GM23338 (cell line): Measurements from ENCODE around the gene GPR171. TPM values are rescaled to one million over a fixed set of nuclear protein-coding genes. Genes with fewer than 3 reads are reported as not detected.

Experiments
- ATAC-seq: fragments of 200-7000 bp; cut with Tn5 transposase; 3 replicates; pipeline ENCODE4 v1.9.1; 2020
- DNase-seq: peaks from one replicate; pipeline ENCODE4 v3.0.0-alpha.2; 2015; ENCODE audit warnings: low spot score
- H2AFZ ChIP-seq: fragments of 200-600 bp; sonication (generic); 2 replicates; pipeline ENCODE4 v1.8.0; 2016; ENCODE audit warnings: antibody characterized with exemption, mild to moderate bottlenecking, moderate library complexity
- H3F3A ChIP-seq: fragments of 200-600 bp; sonication (generic); replicated peaks from 2 replicates; pipeline ENCODE4 v1.8.0; 2017; ENCODE audit warnings: antibody characterized with exemption, mixed run types, low read depth
- H3K27ac ChIP-seq: fragments of 200-600 bp; sonication (generic); 2 replicates; pipeline ENCODE4 v1.6.1; 2016; ENCODE audit warnings: low read depth
- H3K27me3 ChIP-seq: fragments of 200-600 bp; sonication (generic); 2 replicates; pipeline ENCODE4 v1.8.0; 2016; ENCODE audit warnings: mild to moderate bottlenecking, mixed run types, moderate library complexity; ENCODE audit not compliant: insufficient read depth
- H3K36me3 ChIP-seq: fragments of 200-600 bp; sonication (generic); 2 replicates; pipeline ENCODE4 v1.8.0; 2016; ENCODE audit warnings: mild to moderate bottlenecking; ENCODE audit not compliant: insufficient read depth
- H3K4me1 ChIP-seq: fragments of 200-600 bp; sonication (generic); 2 replicates; pipeline ENCODE4 v1.8.0; 2016; ENCODE audit warnings: mild to moderate bottlenecking, moderate library complexity; ENCODE audit not compliant: insufficient read depth
- H3K4me2 ChIP-seq: fragments of 200-600 bp; sonication (generic); 2 replicates; pipeline ENCODE4 v1.7.1; 2017; ENCODE audit warnings: mixed run types
- H3K4me3 ChIP-seq: fragments of 200-600 bp; sonication (generic); 2 replicates; pipeline ENCODE4 v1.6.1; 2016; ENCODE audit warnings: mixed run types
- H3K79me2 ChIP-seq: fragments of 200-600 bp; sonication (generic); replicated peaks from 2 replicates; pipeline ENCODE4 v1.8.0; 2017; ENCODE audit warnings: mild to moderate bottlenecking; ENCODE audit not compliant: insufficient read depth
- H3K9me2 ChIP-seq: fragments of 200-600 bp; sonication (generic); 2 replicates; pipeline ENCODE4 v1.8.0; 2017; ENCODE audit not compliant: insufficient read depth
- H4K20me1 ChIP-seq: fragments of 200-600 bp; sonication (generic); replicated peaks from 2 replicates; pipeline ENCODE4 v1.8.0; 2017; ENCODE audit warnings: mild to moderate bottlenecking; ENCODE audit not compliant: insufficient read depth
- H3K27ac Mint-ChIP-seq: 2 replicates; pipeline ENCODE4 v1.8.0; 2020; ENCODE audit warnings: inconsistent platforms, mild to moderate bottlenecking, moderate library complexity, mixed read lengths
- H3K27me3 Mint-ChIP-seq: 3 replicates; pipeline ENCODE4 v1.8.0; 2022; ENCODE audit warnings: low read depth, mild to moderate bottlenecking, moderate library complexity, mixed read lengths, inconsistent platforms; ENCODE audit not compliant: insufficient read depth, poor library complexity
- H3K36me3 Mint-ChIP-seq: 3 replicates; pipeline ENCODE4 v1.8.0; 2021; ENCODE audit warnings: low read depth, mild to moderate bottlenecking, inconsistent platforms, moderate library complexity, mixed read lengths
- H3K4me1 Mint-ChIP-seq: 3 replicates; pipeline ENCODE4 v1.8.0; 2020; ENCODE audit warnings: mild to moderate bottlenecking, inconsistent platforms, mixed read lengths
- H3K4me3 Mint-ChIP-seq: 3 replicates; pipeline ENCODE4 v1.8.0; 2021; ENCODE audit warnings: moderate library complexity, mild to moderate bottlenecking, inconsistent platforms, mixed read lengths
- H3K9me3 Mint-ChIP-seq: 3 replicates; pipeline ENCODE4 v1.8.0; 2020; ENCODE audit warnings: moderate library complexity, mild to moderate bottlenecking, inconsistent platforms, mixed read lengths
- CREB1 ChIP-seq: fragments of 250-450 bp; sonication (Bioruptor Pico); IDR thresholded peaks from 2 replicates; pipeline ENCODE4 v1.5.0; 2020; ENCODE audit warnings: low read depth, mild to moderate bottlenecking, moderate library complexity
- EZH2 ChIP-seq: fragments of 200-600 bp; sonication (generic); IDR thresholded peaks from one replicate; pipeline ENCODE4 v1.8.0; 2017; ENCODE audit warnings: antibody characterized with exemption, mild to moderate bottlenecking, low read depth; ENCODE audit not compliant: unreplicated experiment
- EZH2phosphoT487 ChIP-seq: fragments of 200-600 bp; sonication (generic); IDR thresholded peaks from one replicate; pipeline ENCODE4 v1.8.1; 2018; ENCODE audit warnings: antibody characterized with exemption; ENCODE audit not compliant: unreplicated experiment
- JUNB ChIP-seq: IDR thresholded peaks from one replicate; pipeline ENCODE4 v1.6.1; 2016; ENCODE audit warnings: antibody characterized with exemption; ENCODE audit not compliant: unreplicated experiment
- NANOG ChIP-seq: IDR thresholded peaks from 2 replicates; pipeline ENCODE4 v1.6.1; 2016; ENCODE audit warnings: antibody characterized with exemption, borderline replicate concordance
- POLR2AphosphoS5 ChIP-seq: IDR thresholded peaks from 2 replicates; pipeline ENCODE4 v1.6.1; 2016; ENCODE audit warnings: antibody characterized with exemption, low read depth
- STAT1 ChIP-seq: IDR thresholded peaks from one replicate; pipeline ENCODE4 v1.6.1; 2016; ENCODE audit warnings: antibody characterized with exemption; ENCODE audit not compliant: unreplicated experiment
- ZNF331 ChIP-seq: fragments of 250-450 bp; sonication (Bioruptor Pico); IDR thresholded peaks from 2 replicates; pipeline ENCODE4 v1.5.0; 2020; ENCODE audit warnings: low read depth, mild to moderate bottlenecking, moderate library complexity
- polyA plus RNA-seq: library from polyadenylated mRNA; unstranded; fragments of >200 nt; fragmentation: Nextera tagmentation; extraction: Ambion mirVana; gene quantifications from 2 replicates; pipeline ENCODE4 v1.2.1, GENCODE V29; 2016
- total RNA-seq: library from RNA; depleted of rRNA; stranded (reverse); fragments of >200 nt; shearing (Covaris generic); gene quantifications from 2 replicates; pipeline ENCODE4 v1.2.3, GENCODE V29; 2014
- TF ChIP-seq, protein P1 (sequence below): IDR thresholded peaks from one replicate; pipeline ENCODE4 v1.6.1; 2018; ENCODE audit warnings: antibody characterized with exemption; ENCODE audit not compliant: unreplicated experiment
- TF ChIP-seq, protein P2 (sequence below): IDR thresholded peaks from 2 replicates; pipeline ENCODE4 v1.6.1; 2016; ENCODE audit warnings: antibody characterized with exemption
- TF ChIP-seq, protein P3 (sequence below): fragments of 250-450 bp; sonication (Bioruptor Pico); IDR thresholded peaks from 2 replicates; pipeline ENCODE4 v1.5.0; 2020; ENCODE audit warnings: mild to moderate bottlenecking, moderate library complexity

Gene GPR171
- total and polyA plus RNA-seq, 2 experiments from 2014 or later: 3.4 TPM; not detected in 1

DNA sequence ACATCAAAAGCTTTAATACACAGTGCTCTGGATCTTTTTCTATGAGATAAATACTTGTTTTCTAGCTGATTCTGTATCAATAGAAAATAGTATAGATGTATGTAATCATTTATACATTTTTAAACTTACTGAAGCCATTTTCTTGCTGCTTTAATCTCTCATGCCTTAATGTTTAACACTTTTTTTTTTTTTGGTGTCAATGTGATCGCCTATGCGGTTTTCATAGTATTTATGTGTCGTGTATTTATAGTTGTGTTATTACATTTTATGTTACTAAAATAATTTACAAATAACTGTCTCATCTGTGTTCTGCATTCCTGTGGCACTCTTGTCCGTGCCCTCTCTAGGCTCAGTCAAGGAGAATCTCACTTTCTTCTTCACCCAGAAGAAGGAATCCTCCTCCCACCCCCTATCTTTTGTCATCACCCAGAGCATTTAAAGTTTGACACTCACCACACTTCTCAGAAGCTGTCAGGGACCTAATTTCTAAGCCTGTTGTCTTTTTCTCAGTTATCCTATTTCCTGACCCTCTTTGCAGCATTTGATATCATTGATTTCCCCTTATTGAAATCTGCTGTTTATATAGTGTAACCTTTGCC, 21.4 kb upstream of the GPR171 start (continued):
- TF ChIP-seq, protein P1, sequence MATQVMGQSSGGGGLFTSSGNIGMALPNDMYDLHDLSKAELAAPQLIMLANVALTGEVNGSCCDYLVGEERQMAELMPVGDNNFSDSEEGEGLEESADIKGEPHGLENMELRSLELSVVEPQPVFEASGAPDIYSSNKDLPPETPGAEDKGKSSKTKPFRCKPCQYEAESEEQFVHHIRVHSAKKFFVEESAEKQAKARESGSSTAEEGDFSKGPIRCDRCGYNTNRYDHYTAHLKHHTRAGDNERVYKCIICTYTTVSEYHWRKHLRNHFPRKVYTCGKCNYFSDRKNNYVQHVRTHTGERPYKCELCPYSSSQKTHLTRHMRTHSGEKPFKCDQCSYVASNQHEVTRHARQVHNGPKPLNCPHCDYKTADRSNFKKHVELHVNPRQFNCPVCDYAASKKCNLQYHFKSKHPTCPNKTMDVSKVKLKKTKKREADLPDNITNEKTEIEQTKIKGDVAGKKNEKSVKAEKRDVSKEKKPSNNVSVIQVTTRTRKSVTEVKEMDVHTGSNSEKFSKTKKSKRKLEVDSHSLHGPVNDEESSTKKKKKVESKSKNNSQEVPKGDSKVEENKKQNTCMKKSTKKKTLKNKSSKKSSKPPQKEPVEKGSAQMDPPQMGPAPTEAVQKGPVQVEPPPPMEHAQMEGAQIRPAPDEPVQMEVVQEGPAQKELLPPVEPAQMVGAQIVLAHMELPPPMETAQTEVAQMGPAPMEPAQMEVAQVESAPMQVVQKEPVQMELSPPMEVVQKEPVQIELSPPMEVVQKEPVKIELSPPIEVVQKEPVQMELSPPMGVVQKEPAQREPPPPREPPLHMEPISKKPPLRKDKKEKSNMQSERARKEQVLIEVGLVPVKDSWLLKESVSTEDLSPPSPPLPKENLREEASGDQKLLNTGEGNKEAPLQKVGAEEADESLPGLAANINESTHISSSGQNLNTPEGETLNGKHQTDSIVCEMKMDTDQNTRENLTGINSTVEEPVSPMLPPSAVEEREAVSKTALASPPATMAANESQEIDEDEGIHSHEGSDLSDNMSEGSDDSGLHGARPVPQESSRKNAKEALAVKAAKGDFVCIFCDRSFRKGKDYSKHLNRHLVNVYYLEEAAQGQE: no peak
- no peak for TF ChIP-seq POLR2AphosphoS5

DNA sequence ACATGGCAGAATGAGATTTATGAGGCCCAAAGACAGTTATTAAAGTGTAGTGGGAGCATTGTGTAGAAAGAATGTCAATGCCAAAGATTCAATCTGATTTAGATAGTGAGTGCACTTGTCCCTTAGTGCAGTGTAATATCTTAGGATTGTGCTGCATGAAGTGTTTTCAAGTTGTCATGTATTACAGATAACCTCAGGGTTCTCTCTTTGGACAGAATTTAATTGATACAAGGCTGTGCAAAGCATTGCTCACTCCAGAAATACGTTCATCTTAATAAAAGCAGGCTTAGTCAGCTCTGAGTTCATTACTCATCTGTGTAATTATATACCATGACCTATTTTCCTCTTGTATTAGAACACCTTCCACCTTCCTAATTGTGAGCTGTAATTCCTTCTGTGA, 16.0 kb upstream of the GPR171 start:
- no peak for ATAC-seq
- H3K36me3 Mint-ChIP-seq: peaks cover 34% of the 10 kb centered on the region
- Histone ChIP-seq H3K27me3 (no peaks in the 10 kb centered on the region), H3F3A (no peaks in the 10 kb centered on the region), H2AFZ (no peak overlapping the region), H3K27ac (no peak overlapping the region), H3K4me1 (peaks cover 19% of the 10 kb centered on the region), H4K20me1 (no peaks in the 10 kb centered on the region), H3K79me2 (no peaks in the 10 kb centered on the region), H3K36me3 (no peaks in the 10 kb centered on the region), H3K9me2 (no peaks in the 10 kb centered on the region), H3K4me2 (no peak overlapping the region), H3K4me3 (no peak overlapping the region)
- no peak for DNase-seq
- no peak overlapping the region for H3K4me3 Mint-ChIP-seq
- no peaks in the 10 kb centered on the region for H3K27me3 Mint-ChIP-seq
- H3K27ac Mint-ChIP-seq: no peak overlapping the region
- H3K9me3 Mint-ChIP-seq: peaks cover 19% of the 10 kb centered on the region
- peaks cover 16% of the 10 kb centered on the region; the same call in 2 of the 3 replicates for H3K4me1 Mint-ChIP-seq
- TF ChIP-seq, protein P1: no peak
- TF ChIP-seq EZH2phosphoT487 (no peak), EZH2 (no peak), ZNF331 (CRISPR knock-in tag) (no peak), NANOG (no peak), JUNB (no peak), CREB1 (CRISPR knock-in tag) (no peak), STAT1 (no peak)
- TF ChIP-seq, protein P2, sequence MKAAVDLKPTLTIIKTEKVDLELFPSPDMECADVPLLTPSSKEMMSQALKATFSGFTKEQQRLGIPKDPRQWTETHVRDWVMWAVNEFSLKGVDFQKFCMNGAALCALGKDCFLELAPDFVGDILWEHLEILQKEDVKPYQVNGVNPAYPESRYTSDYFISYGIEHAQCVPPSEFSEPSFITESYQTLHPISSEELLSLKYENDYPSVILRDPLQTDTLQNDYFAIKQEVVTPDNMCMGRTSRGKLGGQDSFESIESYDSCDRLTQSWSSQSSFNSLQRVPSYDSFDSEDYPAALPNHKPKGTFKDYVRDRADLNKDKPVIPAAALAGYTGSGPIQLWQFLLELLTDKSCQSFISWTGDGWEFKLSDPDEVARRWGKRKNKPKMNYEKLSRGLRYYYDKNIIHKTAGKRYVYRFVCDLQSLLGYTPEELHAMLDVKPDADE: no peak
- TF ChIP-seq, protein P3, sequence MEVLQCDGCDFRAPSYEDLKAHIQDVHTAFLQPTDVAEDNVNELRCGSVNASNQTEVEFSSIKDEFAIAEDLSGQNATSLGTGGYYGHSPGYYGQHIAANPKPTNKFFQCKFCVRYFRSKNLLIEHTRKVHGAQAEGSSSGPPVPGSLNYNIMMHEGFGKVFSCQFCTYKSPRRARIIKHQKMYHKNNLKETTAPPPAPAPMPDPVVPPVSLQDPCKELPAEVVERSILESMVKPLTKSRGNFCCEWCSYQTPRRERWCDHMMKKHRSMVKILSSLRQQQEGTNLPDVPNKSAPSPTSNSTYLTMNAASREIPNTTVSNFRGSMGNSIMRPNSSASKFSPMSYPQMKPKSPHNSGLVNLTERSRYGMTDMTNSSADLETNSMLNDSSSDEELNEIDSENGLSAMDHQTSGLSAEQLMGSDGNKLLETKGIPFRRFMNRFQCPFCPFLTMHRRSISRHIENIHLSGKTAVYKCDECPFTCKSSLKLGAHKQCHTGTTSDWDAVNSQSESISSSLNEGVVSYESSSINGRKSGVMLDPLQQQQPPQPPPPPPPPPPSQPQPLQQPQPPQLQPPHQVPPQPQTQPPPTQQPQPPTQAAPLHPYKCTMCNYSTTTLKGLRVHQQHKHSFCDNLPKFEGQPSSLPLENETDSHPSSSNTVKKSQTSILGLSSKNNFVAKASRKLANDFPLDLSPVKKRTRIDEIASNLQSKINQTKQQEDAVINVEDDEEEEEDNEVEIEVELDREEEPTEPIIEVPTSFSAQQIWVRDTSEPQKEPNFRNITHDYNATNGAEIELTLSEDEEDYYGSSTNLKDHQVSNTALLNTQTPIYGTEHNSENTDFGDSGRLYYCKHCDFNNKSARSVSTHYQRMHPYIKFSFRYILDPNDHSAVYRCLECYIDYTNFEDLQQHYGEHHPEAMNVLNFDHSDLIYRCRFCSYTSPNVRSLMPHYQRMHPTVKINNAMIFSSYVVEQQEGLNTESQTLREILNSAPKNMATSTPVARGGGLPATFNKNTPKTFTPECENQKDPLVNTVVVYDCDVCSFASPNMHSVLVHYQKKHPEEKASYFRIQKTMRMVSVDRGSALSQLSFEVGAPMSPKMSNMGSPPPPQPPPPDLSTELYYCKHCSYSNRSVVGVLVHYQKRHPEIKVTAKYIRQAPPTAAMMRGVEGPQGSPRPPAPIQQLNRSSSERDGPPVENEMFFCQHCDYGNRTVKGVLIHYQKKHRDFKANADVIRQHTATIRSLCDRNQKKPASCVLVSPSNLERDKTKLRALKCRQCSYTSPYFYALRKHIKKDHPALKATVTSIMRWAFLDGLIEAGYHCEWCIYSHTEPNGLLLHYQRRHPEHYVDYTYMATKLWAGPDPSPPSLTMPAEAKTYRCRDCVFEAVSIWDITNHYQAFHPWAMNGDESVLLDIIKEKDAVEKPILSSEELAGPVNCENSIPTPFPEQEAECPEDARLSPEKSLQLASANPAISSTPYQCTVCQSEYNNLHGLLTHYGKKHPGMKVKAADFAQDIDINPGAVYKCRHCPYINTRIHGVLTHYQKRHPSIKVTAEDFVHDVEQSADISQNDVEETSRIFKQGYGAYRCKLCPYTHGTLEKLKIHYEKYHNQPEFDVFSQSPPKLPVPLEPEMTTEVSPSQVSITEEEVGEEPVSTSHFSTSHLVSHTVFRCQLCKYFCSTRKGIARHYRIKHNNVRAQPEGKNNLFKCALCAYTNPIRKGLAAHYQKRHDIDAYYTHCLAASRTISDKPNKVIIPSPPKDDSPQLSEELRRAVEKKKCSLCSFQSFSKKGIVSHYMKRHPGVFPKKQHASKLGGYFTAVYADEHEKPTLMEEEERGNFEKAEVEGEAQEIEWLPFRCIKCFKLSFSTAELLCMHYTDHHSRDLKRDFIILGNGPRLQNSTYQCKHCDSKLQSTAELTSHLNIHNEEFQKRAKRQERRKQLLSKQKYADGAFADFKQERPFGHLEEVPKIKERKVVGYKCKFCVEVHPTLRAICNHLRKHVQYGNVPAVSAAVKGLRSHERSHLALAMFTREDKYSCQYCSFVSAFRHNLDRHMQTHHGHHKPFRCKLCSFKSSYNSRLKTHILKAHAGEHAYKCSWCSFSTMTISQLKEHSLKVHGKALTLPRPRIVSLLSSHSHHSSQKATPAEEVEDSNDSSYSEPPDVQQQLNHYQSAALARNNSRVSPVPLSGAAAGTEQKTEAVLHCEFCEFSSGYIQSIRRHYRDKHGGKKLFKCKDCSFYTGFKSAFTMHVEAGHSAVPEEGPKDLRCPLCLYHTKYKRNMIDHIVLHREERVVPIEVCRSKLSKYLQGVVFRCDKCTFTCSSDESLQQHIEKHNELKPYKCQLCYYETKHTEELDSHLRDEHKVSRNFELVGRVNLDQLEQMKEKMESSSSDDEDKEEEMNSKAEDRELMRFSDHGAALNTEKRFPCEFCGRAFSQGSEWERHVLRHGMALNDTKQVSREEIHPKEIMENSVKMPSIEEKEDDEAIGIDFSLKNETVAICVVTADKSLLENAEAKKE (CRISPR knock-in tag): no peak
